ENCODE measurements around the gene FOXN1. TPM values are rescaled to one million over a fixed set of nuclear protein-coding genes. Genes with fewer than 3 reads are reported as not detected.

Gene FOXN1
- total RNA-seq, 1 donor, result not detected

DNA sequence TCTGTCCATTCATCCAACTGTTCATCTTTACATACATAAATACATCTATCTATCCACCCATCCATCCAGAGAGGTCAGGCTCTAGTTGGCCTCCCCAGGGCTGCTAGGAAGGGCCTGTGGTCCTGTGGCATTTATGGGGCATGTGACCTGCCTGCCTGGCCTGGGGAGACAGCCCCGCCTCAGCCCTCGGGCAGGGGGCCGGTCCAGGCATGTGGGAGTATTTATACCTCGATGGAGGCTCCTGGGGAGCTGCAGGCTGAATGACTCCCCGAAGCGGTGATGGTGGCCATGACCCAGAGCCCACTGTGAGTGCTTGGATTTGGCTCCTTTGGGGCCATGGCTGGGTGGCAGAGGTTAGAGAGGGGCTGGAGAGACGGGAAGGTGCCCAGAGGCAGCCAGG lies 7.3 kb downstream of the FOXN1 start:
- no peaks in the 10 kb centered on the region for H3K9me3 ChIP-seq (ENCODE audit: low read depth, low read length)
- peaks cover 34% of the 10 kb centered on the region for H3K27me3 ChIP-seq (ENCODE audit: insufficient read depth, low read length)
- H4K20me1 ChIP-seq (ENCODE audit: insufficient read depth, low read length), result no peaks in the 10 kb centered on the region
- DNase-seq (ENCODE audit: insufficient read length, low spot score, missing footprints), result no peak
- no peak overlapping the region for H2AFZ ChIP-seq (ENCODE audit: low read length)
- no peak overlapping the region for H3K27ac ChIP-seq (ENCODE audit: low read depth, low read length)
- H3K4me2 ChIP-seq (ENCODE audit: insufficient read depth, low read length), result no peak overlapping the region
- H3K4me1 ChIP-seq (ENCODE audit: insufficient read depth, low read length), result no peaks in the 10 kb centered on the region
- H3K36me3 ChIP-seq (ENCODE audit: insufficient read depth, low read length), result no peaks in the 10 kb centered on the region
- H3K79me2 ChIP-seq (ENCODE audit: insufficient read depth, low read length), result no peaks in the 10 kb centered on the region
- H3K4me3 ChIP-seq (ENCODE audit: insufficient read depth, low read length), result no peak overlapping the region
- TF ChIP-seq, protein P1, sequence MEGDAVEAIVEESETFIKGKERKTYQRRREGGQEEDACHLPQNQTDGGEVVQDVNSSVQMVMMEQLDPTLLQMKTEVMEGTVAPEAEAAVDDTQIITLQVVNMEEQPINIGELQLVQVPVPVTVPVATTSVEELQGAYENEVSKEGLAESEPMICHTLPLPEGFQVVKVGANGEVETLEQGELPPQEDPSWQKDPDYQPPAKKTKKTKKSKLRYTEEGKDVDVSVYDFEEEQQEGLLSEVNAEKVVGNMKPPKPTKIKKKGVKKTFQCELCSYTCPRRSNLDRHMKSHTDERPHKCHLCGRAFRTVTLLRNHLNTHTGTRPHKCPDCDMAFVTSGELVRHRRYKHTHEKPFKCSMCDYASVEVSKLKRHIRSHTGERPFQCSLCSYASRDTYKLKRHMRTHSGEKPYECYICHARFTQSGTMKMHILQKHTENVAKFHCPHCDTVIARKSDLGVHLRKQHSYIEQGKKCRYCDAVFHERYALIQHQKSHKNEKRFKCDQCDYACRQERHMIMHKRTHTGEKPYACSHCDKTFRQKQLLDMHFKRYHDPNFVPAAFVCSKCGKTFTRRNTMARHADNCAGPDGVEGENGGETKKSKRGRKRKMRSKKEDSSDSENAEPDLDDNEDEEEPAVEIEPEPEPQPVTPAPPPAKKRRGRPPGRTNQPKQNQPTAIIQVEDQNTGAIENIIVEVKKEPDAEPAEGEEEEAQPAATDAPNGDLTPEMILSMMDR (IDR thresholded peaks at IDR 0.05; ENCODE audit: extremely low read depth, low read depth, low read length), result no peak

GRCh38 chr17:28514561-28515002 lies 8.4 kb downstream of the FOXN1 start:
- no peak overlapping the region for H2AFZ ChIP-seq (ENCODE audit: low read length)
- H3K36me3 ChIP-seq (ENCODE audit: insufficient read depth, low read length), result no peaks in the 10 kb centered on the region
- H3K27me3 ChIP-seq (ENCODE audit: insufficient read depth, low read length), result peaks cover 24% of the 10 kb centered on the region
- H3K27ac ChIP-seq (ENCODE audit: low read depth, low read length), result no peak overlapping the region
- H3K4me2 ChIP-seq (ENCODE audit: insufficient read depth, low read length), result no peak overlapping the region
- H4K20me1 ChIP-seq (ENCODE audit: insufficient read depth, low read length), result no peaks in the 10 kb centered on the region
- no peaks in the 10 kb centered on the region for H3K4me1 ChIP-seq (ENCODE audit: insufficient read depth, low read length)
- TF ChIP-seq, protein P1 (IDR thresholded peaks at IDR 0.05; ENCODE audit: extremely low read depth, low read depth, low read length), result no peak
- no peaks in the 10 kb centered on the region for H3K9me3 ChIP-seq (ENCODE audit: low read depth, low read length)
- no peak overlapping the region for H3K4me3 ChIP-seq (ENCODE audit: insufficient read depth, low read length)
- H3K79me2 ChIP-seq (ENCODE audit: insufficient read depth, low read length), result no peaks in the 10 kb centered on the region
- no peak for DNase-seq (ENCODE audit: insufficient read length, low spot score, missing footprints)

DNA sequence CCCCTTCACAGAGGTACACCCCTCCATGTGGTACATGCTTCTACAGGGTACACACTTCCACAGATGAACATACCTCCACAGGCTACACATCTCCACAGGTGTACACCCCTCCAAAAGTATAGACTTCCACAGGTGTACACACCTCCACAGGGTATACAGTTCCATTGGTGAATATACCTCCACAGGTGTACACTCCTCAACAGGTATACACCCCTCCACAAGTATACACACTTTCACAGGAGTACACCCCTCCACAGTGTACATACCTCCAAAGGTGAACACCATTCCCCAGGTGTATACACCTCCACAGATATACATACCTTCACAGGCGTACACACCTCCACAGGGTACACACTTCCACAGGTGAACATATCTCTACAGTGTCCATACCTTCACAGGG lies 9.4 kb downstream of the FOXN1 start:
- DNase-seq (ENCODE audit: insufficient read length, low spot score, missing footprints), result no peak
- no peak overlapping the region for H3K4me2 ChIP-seq (ENCODE audit: insufficient read depth, low read length)
- no peak overlapping the region for H3K4me3 ChIP-seq (ENCODE audit: insufficient read depth, low read length)
- no peak overlapping the region for H3K27ac ChIP-seq (ENCODE audit: low read depth, low read length)
- H3K79me2 ChIP-seq (ENCODE audit: insufficient read depth, low read length), result no peaks in the 10 kb centered on the region
- no peaks in the 10 kb centered on the region for H3K4me1 ChIP-seq (ENCODE audit: insufficient read depth, low read length)
- H3K36me3 ChIP-seq (ENCODE audit: insufficient read depth, low read length), result no peaks in the 10 kb centered on the region
- no peaks in the 10 kb centered on the region for H4K20me1 ChIP-seq (ENCODE audit: insufficient read depth, low read length)
- no peak overlapping the region for H2AFZ ChIP-seq (ENCODE audit: low read length)
- no peaks in the 10 kb centered on the region for H3K9me3 ChIP-seq (ENCODE audit: low read depth, low read length)
- peaks cover 20% of the 10 kb centered on the region for H3K27me3 ChIP-seq (ENCODE audit: insufficient read depth, low read length)
- TF ChIP-seq, protein P1 (IDR thresholded peaks at IDR 0.05; ENCODE audit: extremely low read depth, low read depth, low read length), result no peak

GRCh38 chr17:28518132-28518531 lies 12.0 kb downstream of the FOXN1 start:
- H3K27ac ChIP-seq (ENCODE audit: low read depth, low read length), result no peak overlapping the region
- no peak overlapping the region for H2AFZ ChIP-seq (ENCODE audit: low read length)
- H3K4me1 ChIP-seq (ENCODE audit: insufficient read depth, low read length), result no peaks in the 10 kb centered on the region
- H3K4me2 ChIP-seq (ENCODE audit: insufficient read depth, low read length), result no peak overlapping the region
- H3K27me3 ChIP-seq (ENCODE audit: insufficient read depth, low read length), result peaks cover 16% of the 10 kb centered on the region
- no peaks in the 10 kb centered on the region for H3K9me3 ChIP-seq (ENCODE audit: low read depth, low read length)
- peak; percentile 10 for DNase-seq (ENCODE audit: insufficient read length, low spot score, missing footprints)
- H3K36me3 ChIP-seq (ENCODE audit: insufficient read depth, low read length), result no peaks in the 10 kb centered on the region
- H4K20me1 ChIP-seq (ENCODE audit: insufficient read depth, low read length), result no peaks in the 10 kb centered on the region
- TF ChIP-seq, protein P1 (IDR thresholded peaks at IDR 0.05; ENCODE audit: extremely low read depth, low read depth, low read length), result no peak
- no peaks in the 10 kb centered on the region for H3K79me2 ChIP-seq (ENCODE audit: insufficient read depth, low read length)
- no peak overlapping the region for H3K4me3 ChIP-seq (ENCODE audit: insufficient read depth, low read length)
